GM12878 (cell line): ENCODE data around the gene DAO. TPM values are rescaled to one million over a fixed set of nuclear protein-coding genes. Genes with fewer than 3 reads are reported as not detected.

Source experiments
- IKZF1 ChIP-seq: fragments of 450-650 bp; conservative IDR thresholded peaks from 2 replicates; pipeline ENCODE4 v1.6.1; 2017; ENCODE audit warnings: antibody characterized with exemption, mild to moderate bottlenecking
- WRNIP1 ChIP-seq: IDR thresholded peaks from 2 replicates; pipeline ENCODE4 v1.6.1; 2011; ENCODE audit warnings: low read depth, low read length, improper control_type of control experiment, borderline replicate concordance
- ZBTB40 ChIP-seq: fragments of 450-650 bp; IDR thresholded peaks from 2 replicates; pipeline ENCODE4 v1.6.1; 2016; ENCODE audit warnings: mild to moderate bottlenecking, moderate library complexity, borderline replicate concordance
- ZNF384 ChIP-seq: IDR thresholded peaks from 2 replicates; pipeline ENCODE4 v1.6.1; 2012; ENCODE audit warnings: low read depth, mild to moderate bottlenecking, low read length, improper control_type of control experiment, borderline replicate concordance
- ZNF592 ChIP-seq: fragments of 450-650 bp; IDR thresholded peaks from 2 replicates; pipeline ENCODE4 v1.6.1; 2017; ENCODE audit warnings: mild to moderate bottlenecking, moderate library complexity
- polyA plus RNA-seq, 11 experiments: library from polyadenylated mRNA; depleted of rRNA in 4 of 11; unstranded in 6 of 11; stranded (reverse) in 5 of 11; fragments of >200 nt; fragmentation: Nextera tagmentation in 4 of 11; fragmentation: Illumina TruSeq in 1 of 11; extraction: Ambion mirVana in 4 of 11; extraction: Trizol in 1 of 11; gene quantifications; 1 replicate in 1 of 11; 2 replicates in 10 of 11; pipeline versions ENCODE4 v1.2.1 to v1.2.3, GENCODE V29; 2011 to 2016; ENCODE audit warnings: inconsistent platforms in 2 of 11, missing spikeins in 2 of 11, low read depth in 1 of 11
- total RNA-seq, 4 experiments: library from RNA; depleted of rRNA in 3 of 4; stranded (reverse); fragments of >200 nt in 3 of 4; fragmentation: Illumina TruSeq in 1 of 4; extraction: Trizol in 1 of 4; gene quantifications; 2 replicates each; pipeline versions ENCODE4 v1.2.1 to v1.2.3, GENCODE V29; 2013 to 2021

The DAO gene
- total and polyA plus RNA-seq, 10 of the 15 experiments (the other 5 are each of a cell fraction or from before 2014, with no cell fraction given) = 0.15 TPM; not detected in 9

GRCh38 chr12:108899145-108899544, 19.3 kb downstream of the DAO start (continued):
- TF ChIP-seq ZNF592 = no peak
- TF ChIP-seq WRNIP1 = no peak
- TF ChIP-seq ZBTB40 = no peak
- no peak for TF ChIP-seq IKZF1
- no peak for TF ChIP-seq ZNF384
- TF ChIP-seq, all 136 proteins: peak for 0
